HG03280 (cell line): ENCODE data around the gene STRN3.
"Not testable (repeated sequence)": the region's sequence is repeated elsewhere in the genome, so short reads cannot be mapped to it uniquely, and the experiment has no call there.

Source experiments
- ATAC-seq: cut with Tn5 transposase; IDR thresholded peaks from one replicate; pipeline ENCODE4 v1.9.1; 2021; ENCODE audit warnings: mild to moderate bottlenecking, moderate library complexity; ENCODE audit not compliant: unreplicated experiment

Gene STRN3

DNA sequence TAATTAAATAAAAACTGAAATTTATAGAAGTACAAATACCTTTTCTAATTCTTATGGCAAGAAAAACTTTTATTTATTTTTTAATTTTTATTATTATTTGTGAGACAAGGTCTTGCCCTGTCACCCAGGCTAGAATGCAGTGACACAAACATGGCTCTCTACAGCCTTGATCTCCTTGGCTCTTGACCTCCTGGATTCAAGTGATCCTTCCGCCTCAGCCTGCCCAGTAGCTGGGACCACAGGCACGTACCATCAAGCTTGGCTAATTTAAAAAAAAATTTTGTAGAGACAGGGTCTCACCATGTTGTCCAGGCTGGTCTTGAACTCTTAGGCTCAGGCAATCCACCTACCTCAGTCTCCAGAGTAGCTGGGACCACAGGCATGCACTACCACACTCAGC is 104.4 kb downstream of the STRN3 start:
- ATAC-seq: no peak

DNA sequence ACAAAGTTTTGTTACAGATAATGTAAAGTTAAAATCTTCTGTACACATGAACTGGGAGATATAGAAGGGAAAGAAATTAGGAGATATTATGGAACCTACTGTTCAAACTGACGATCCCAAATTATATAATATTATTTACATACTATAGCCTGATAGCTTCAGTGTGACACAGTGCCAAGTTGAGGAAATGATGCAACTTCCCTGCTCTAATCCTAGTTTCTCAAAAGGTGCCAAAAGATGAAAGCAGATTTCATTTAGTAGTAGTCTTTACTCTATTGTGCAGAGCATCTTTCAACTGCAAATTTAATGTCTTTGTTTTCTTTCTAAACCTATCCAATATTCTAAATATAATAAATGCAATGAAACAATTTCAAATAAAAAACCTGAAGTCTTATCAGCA is 104.9 kb downstream of the STRN3 start:
- ATAC-seq: no peak

DNA sequence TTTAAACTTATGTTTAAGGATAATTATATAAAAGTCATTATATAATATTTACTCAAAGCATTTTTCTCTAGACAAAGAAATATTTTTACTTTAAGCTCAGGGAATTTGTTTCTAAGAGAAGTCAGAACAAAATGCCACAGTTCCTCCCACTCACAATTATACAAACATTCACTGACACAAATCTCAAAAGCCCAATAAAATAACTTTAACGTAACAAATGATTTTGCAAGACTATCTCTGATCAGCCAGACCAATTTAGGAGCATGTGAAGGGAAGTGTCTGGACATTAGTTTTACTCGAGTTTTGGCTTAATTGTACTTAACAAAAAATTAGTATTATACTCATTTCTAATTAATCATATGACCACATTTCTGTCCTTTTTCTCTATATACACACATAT is 110.6 kb downstream of the STRN3 start:
- no peak for ATAC-seq

DNA sequence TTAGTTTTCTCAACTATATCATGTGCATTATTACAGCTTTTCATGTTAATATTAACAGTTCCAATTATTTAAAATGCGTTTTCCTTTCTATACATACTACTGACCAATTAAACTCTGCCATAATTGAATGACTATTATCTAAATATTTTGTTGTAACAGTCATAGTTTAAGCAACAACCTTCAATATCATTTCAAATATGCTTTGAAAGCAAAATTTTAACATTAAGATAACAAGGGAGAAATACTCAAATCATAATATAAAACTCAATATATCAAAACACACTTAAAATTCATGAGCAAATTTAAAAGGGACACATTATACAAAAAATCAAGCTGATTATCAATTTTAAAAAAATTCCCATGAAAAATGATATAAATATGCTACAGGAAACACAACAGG is 111.4 kb downstream of the STRN3 start:
- no peak for ATAC-seq

DNA sequence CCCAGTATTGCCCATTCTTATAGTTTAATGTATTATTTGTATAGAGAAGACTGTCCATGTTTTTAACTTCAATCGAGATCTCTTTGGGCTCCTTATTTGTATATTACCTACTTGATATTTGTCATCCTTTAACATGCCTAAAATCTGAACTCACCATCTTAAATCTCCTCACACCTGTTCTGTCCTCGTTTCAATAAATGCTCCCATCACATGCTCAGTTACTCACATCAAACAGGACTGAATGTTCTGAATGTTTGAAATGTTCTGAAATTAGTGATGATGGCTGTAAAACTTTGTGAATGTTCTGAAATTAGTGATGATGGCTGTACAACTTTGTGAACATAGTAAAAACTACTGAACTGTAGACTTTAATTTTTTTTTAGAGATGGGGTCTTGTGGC is 117.4 kb downstream of the STRN3 start:
- ATAC-seq: no peak

DNA sequence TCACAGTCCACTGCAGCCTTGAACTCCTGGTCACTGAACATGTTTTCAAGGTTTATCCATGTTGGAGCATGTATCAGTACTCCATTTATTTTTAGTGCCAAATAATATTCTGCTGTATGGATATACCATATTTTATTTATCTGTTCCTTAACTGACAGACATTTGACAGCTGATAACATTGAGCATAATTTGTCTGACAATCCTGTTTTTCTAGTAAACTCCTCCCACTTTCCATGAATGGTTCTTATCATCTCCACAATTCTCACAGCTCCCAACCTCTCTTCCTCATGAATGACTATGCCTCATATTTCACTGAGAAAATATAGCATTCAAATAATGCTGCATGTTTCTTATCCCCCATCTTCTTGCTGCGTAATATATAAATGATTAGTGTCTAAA is 118.5 kb downstream of the STRN3 start:
- ATAC-seq: no peak

DNA sequence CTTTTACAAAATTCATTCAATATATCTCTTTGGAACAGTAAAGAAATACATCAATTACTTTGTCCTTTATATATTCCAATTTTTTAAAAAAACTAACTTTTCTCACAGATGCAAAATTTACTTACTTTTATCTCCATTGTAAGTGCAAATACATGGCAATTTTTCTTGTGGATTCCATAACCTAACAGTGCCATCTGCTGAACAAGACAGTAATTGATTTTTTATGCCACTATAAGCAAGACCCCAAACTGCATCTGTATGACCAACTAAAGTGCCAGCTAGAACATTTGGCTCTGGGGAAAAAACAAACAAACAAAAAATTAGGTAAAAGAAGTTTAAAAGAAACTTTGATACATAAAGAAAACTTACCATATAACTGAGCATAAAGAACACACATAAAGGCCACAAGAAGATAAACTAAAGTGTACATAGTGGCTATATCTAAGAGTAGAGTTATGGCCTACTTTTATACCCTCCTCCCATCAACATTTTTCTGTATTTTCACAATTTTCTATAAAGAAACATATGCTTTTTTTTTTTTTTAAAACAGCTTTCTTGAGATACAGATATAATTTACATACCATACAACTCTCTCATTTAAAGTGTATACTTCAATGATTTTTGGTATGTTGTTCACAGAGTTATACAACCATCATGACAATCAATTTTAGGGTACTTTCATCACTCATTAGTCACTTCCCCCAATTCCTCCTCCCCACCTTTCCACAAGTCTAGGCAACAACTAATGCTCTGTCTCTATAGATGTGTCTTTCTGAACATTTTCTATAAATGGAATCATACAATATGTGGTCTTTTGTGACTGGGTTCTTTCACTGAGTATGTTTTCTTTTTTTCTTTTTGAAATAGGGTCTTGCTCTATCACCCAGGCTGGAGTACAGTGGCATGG is 119.2 kb downstream of the STRN3 start:
- ATAC-seq: no peak

DNA sequence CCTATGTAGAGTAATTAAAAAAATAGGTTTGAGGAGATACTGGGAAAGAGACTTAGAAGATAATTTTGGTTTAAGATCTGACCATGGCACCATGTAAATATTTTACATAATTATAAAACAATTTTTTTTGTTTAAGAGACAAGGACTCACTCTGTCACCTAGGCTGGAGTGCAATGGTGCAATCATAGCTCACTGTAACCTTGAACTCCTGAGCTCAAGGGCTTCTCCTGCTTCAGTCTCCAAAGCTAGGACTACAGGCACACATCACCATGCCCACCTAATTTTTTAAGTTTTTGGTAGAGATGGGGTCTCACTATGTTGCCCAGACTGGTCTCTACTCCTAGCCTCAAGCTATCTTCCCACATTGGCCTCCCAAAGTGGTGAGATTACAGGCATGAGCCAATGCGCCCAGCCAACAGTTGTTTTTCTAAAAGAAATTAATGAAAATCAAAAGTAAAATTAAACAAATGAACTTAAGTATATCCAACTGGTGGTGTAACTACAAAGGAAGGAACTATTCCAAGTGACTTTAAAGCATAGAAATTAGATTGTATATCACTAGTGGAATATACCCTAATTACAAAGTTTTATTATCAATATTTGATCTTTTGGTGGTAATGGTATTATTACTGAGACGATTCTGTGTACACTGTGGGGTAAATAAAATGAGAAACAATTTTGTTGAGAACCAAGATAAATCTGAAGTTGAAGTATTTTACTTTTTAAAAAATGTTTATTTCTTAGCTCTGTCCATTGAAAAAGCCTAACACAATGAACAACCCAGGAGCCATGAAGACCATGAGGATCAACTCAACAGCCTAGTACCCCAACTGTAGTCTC is 122.7 kb downstream of the STRN3 start:
- no peak for ATAC-seq

DNA sequence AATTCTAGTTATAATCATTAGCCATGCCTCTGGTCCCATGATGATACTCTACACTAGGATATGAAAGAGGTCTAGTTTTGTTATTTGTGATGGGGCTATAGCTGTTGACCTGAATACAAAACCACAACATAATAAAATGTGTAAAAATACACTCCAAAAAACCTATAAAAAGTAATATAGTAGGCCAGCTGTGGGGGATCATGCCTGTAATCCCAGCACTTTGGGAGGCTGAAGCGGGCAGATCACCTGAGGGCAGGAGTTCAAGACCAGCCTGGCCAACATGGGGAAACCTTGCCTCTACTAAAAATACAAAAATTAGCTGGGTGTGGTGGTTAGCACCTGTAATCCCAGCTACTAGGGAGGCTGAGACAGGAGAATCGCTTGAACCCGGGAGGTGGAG is 129.1 kb downstream of the STRN3 start:
- ATAC-seq: not testable (repeated sequence)

DNA sequence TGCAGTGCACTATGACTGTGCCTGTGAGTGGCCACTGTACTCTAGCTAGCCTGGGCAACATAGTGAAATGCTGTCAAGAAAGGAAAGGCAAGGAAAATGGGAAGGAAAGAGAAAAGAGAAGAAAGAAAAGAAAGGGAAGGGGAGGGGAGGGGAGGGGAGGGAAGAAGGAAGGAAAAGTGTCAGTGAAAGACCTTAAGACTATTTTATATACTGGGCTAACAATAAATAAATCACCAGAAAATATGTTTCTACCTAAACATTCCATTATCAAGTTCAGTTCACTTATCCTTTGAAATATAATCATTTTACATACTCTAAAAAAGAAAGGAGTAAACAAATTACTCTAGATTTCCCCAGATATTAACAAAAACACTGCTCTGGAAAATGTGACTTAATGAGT is 129.7 kb downstream of the STRN3 start:
- no peak for ATAC-seq

DNA sequence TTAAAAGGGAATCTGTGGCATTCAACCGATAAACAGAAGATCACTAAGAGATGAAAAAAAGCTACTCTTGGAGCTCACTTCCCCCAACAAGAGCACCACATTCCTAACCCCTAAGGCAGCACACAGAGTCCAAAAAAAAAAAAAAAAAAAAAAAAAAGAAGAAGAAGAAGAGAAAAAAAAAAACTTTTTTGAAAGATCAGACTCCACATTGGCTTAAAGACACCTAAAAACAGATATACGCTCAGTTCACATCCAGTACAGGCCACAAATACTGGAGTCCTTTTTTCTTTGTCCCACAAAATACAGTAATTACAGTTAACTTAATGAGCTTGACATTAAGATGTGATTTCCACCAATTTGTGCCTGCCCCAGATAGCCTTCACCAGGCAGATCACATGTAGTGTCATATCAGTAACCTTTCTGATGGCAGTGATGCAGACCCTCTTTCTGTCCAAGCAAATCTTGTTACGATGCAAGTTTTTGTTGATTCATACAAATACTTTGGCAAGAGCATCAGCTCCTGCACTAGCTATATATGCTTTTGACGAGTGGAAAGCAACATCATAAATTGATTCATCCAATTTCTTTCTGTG is 131.2 kb downstream of the STRN3 start:
- ATAC-seq: no peak

DNA sequence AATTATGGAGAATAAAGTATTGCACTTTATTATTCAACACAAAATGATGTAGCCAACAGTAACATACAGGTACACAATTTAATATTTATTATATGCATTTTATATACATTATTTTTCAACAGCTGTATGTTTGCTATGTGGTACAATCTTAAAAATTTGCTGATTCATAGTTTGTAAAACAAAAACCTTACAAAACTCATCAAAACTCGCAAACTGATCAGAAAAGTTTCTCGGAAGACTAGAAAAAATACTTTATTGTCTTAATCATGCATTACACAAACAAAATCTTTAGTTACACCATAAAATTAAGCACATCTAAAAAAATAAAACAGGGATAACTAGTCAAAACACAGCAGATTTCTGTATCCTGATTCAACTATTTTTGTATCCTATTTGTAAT is 132.4 kb downstream of the STRN3 start:
- ATAC-seq: no peak

DNA sequence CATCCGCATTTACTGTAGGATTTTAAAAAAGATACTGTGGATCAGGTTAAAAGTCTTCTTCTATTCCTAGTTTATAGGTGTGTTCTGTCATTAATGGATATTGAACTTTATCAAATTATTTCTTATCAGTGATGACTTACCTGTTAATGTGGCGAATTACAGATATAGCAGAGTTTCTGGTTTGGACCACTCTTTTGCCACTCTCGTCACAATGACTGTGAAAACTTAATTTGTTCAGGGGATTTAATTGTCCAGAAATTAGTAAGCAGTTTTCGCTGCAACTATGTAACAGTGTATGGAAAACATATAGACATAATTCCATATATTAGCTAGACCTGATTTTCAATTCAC is 137.0 kb downstream of the STRN3 start:
- no peak for ATAC-seq

DNA sequence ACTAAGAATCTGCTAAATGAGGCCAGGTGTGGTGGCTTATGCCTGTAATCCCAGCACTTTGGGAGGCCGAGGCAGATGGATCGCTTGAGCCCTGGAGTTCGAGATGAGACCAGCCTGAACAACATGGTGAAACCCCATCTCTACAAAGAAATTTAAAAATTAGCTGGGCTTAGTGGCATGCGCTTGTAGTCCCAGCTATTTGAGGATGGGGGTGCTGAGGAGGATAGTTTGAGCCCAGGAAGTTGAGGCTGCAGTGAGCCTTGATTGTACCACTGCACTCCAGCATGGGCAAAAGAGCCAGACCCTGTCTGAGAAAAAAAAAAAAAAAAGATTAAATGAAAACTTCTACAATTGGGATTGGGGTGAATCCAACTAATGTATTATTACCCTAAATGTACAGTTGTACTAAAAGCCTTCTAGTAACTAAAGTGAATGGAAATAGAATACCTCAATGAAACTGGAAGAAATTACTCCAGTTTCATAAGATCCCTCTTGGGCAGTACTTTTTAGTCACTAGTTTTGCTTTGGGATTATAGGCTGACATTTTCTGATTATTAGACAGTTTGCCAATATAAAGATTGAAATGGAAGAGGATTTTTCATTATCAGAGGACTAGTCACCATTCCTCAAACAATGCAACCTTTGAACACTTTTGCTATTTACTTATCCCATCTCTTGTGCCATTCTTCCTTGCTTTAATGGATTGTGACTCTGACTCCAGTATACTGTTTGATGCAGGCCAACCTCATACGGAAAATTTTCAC is 137.5 kb downstream of the STRN3 start:
- ATAC-seq: no peak

DNA sequence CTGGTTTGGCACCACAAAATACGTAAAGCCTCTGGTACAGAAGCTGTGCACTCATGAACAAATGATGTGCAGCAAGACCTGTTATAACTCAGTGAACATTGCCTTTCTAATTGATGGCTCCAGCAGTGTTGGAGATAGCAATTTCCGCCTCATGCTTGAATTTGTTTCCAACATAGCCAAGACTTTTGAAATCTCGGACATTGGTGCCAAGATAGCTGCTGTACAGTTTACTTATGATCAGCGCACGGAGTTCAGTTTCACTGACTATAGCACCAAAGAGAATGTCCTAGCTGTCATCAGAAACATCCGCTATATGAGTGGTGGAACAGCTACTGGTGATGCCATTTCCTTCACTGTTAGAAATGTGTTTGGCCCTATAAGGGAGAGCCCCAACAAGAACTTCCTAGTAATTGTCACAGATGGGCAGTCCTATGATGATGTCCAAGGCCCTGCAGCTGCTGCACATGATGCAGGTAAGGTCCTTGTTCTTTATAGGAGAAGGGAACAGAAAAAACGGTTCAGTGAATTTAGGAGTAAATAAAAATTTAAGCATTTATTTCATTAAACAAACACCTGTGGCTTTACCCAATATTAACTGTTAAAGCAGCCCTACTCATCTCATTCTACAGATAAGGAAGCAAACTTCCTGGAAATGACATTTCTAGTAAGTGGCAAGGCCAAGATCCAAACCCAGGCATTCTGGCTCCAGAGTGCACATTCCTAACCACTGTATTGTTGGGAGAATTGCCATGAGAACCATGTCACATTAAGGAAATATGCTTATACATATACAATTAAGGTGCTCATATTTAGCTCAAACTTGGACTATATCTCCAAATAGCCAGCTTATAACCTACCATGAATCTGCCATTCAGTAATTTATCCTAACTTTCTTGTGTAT is 140.1 kb downstream of the STRN3 start:
- no peak for ATAC-seq

DNA sequence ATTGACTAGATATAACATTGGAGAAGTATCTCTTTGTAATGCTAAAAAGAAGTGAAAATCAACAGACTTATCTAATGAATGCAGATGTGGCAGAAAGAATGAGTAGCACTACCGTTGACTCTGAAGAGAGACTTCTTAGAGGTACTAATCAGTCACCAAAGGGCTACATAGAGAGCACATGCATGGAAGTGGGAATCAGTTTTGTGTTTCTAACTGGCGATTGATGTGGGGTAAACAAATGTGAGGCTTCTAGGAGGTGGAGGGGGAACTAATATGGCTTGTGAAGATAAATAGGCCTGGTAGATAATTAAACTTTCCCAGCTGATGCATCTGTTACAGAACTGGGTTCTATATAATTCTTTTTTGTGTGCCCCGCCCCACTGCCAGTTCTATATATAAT is 141.3 kb downstream of the STRN3 start:
- ATAC-seq: no peak

DNA sequence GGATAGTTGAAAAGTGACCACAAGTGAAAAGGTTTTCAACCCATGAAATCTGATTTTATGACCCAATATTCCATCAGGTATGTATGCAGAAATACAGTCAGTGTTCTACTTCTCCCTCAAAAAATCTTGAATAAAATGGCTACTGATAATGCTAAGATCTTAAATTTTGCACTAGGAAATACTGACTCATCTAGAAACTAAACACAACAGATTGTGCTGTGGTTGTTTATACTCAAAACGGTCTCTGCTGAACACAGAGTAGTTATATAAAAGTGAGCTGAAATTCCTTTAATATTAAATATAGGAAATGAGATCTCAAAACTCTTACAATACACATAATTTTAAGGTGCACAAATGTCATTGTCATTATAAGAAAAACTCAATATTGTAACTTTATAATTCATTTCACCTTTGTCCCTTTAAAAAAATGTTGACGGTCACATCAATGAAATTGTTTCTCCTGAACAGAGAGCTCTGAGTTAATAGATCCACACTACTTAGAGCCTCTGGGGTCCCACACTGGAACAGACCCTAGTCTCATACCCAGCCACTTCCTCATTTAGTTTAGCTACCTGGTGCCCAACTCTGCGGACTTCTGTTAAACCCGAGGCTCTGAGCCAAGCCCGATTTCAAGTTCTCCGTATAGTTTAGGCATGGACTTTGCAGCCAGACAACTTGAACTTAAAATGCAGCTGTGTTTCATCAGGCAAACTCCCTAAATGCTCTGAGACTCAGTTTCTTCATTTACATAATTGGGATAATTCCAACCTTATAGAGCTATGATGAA is 142.5 kb downstream of the STRN3 start:
- ATAC-seq: no peak

DNA sequence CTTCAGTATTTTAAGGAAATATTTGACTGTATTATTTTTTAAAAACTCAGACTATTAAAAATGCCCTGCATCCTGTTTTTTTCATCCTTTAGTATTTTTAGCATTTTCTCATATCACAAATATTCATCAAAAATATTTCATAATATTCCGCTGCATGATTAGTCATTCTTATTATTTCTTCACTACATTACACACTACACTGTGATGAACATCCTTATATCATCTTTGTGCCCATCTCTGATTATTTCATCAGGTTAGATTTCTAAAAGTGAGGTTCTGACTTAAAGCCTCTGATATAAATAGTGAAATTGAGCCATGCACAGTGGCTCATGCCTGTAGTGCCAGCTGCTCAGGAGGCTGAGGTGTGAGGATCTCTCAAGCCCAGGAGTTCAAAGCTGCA is 143.7 kb downstream of the STRN3 start:
- no peak for ATAC-seq

DNA sequence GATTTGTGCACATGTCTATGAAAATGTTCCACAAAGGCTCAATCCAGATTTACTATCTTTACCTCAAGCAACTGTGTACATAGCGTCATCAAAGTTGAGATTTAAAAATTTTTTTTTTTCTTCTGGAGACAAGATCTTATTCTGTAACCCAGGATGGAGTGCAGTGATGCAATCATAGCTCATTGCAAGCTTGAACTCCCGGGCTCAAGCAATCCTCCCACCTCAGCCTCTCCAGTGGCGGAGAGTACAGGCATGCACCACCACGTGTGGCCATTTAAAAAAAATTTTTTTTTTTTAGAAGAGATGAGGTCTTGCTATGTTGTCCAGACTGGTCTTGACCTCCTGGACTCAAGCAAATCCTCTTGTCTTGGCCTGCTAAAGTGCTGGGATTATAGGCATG is 149.5 kb downstream of the STRN3 start:
- no peak for ATAC-seq

DNA sequence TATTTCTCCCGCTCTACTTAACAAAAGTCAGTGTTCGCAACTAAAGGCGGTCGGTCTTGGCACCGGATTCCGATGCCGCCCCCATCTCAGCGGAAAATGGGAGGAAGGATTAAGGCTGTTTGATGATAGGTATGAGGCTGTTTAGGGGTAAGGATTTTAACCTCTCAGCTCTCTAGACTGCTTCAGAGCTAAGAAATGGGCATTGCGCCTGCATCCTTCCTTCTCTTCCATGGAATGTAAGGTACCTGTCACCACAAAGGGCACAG is 150.5 kb downstream of the STRN3 start:
- ATAC-seq: no peak
